NT2/D1 (cell line): ENCODE data around the gene RAPH1.

Source experiments
- SUZ12 ChIP-seq: IDR thresholded peaks from 2 replicates; pipeline ENCODE4 v1.6.1; 2011; ENCODE audit not compliant: insufficient read length, insufficient read depth; ENCODE audit errors: extremely low read depth
- ZNF274 ChIP-seq: IDR thresholded peaks from 2 replicates; pipeline ENCODE4 v1.6.1; 2011; ENCODE audit warnings: mild to moderate bottlenecking, low read depth, low read length

DNA sequence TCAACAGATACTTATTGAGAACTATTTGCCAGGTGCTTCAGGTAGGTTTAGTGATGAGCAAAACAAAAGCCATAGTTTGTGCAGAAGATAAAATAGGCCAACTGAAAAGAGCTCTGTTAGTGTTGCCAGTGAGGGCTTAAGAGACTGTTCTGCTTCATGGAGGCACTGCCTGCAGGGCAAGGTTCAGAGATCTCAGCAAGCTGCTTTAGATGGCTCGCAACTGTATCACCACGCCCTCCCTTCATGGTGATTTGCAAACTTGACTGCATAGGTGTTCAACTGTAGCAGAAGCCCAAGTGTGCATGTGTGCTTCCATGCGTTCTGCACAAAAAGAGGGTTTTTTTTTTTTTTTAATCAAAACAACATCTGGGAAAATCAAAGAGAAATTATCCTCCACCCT is 84.5 kb downstream of the RAPH1 start:
- TF ChIP-seq SUZ12: no peak
- no peak for TF ChIP-seq ZNF274
